GM21825 (cell line): Measurements from ENCODE around the gene CRYGD.
"Not testable (repeated sequence)": the region's sequence is repeated elsewhere in the genome, so short reads cannot be mapped to it uniquely, and the experiment has no call there.

Experiments
- ATAC-seq: cut with Tn5 transposase; IDR thresholded peaks from one replicate; pipeline ENCODE4 v1.9.1; 2021; ENCODE audit warnings: mild to moderate bottlenecking, moderate library complexity; ENCODE audit not compliant: unreplicated experiment

The CRYGD gene

GRCh38 chr2:208124013-208124715 lies at the start of gene CRYGD:
TSS of gene CRYGD (minus strand) at chr2:208124524. CDS start at chr2:208124473, 51 bp downstream.
- ATAC-seq, result not testable (repeated sequence)

GRCh38 chr2:208172125-208172524 lies 47.8 kb upstream of the CRYGD start:
- ATAC-seq, result no peak

GRCh38 chr2:208164951-208165755 lies 40.8 kb upstream of the CRYGD start:
- ATAC-seq, result no peak

- no peak for ATAC-seq
These were observed 39.2 kb upstream of the CRYGD start, which contains the start of gene CRYGA for GRCh38 chr2:208163489-208163888. TSS of gene CRYGA (minus strand) at chr2:208163589. CDS start at chr2:208163556, 33 bp downstream.

GRCh38 chr2:208156439-208156838 lies 32.1 kb upstream of the CRYGD start:
- ATAC-seq, result no peak

- ATAC-seq, result no peak
These were observed 28.8 kb upstream of the CRYGD start for GRCh38 chr2:208153156-208153555.

- no peak for ATAC-seq
These were observed 26.6 kb upstream of the CRYGD start for GRCh38 chr2:208150956-208151355.

GRCh38 chr2:208150094-208150493 lies 25.8 kb upstream of the CRYGD start:
- ATAC-seq, result no peak

GRCh38 chr2:208148803-208149202 lies 24.5 kb upstream of the CRYGD start:
- ATAC-seq, result no peak

GRCh38 chr2:208147759-208148158 lies 23.4 kb upstream of the CRYGD start:
- no peak for ATAC-seq

GRCh38 chr2:208147008-208147407 lies 22.7 kb upstream of the CRYGD start:
- no peak for ATAC-seq

GRCh38 chr2:208146006-208146405 lies 21.7 kb upstream of the CRYGD start, which contains the start of gene CRYGB:
TSS of gene CRYGB (minus strand) at chr2:208146158. CDS start at chr2:208146120, 38 bp downstream.
- ATAC-seq, result no peak

- ATAC-seq, result no peak
These were observed 18.8 kb upstream of the CRYGD start for GRCh38 chr2:208142925-208143799.

- ATAC-seq, result no peak
These were observed 18.1 kb upstream of the CRYGD start for GRCh38 chr2:208142240-208142924.

- no peak for ATAC-seq
These were observed 15.1 kb upstream of the CRYGD start for GRCh38 chr2:208139447-208139846.

- not testable (repeated sequence) for ATAC-seq
These were observed 14.0 kb upstream of the CRYGD start for GRCh38 chr2:208138334-208138733.

- no peak for ATAC-seq
These were observed 12.4 kb upstream of the CRYGD start for GRCh38 chr2:208136716-208137094.

- ATAC-seq, result no peak
These were observed 11.7 kb upstream of the CRYGD start for GRCh38 chr2:208135794-208136715.

- ATAC-seq, result no peak
These were observed 10.7 kb upstream of the CRYGD start for GRCh38 chr2:208134928-208135586.
